ENCODE data around the gene EGLN3.

Gene EGLN3

GRCh38 chr14:33992274-33993007, 41.6 kb upstream of the EGLN3 start:
- Histone ChIP-seq H3K4me3 (ENCODE audit: low read length, poor library complexity, severe bottlenecking) (no peak overlapping the region), H3K9me2 (replicated peaks; ENCODE audit: low read depth, low read length) (no peaks in the 10 kb centered on the region), H3K27me3 (ENCODE audit: insufficient read depth, low read length, poor library complexity, severe bottlenecking) (no peaks in the 10 kb centered on the region), H3K4me2 (ENCODE audit: low read depth, low read length, poor library complexity, severe bottlenecking) (no peak overlapping the region), H3F3A (ENCODE audit: low read depth) (no peaks in the 10 kb centered on the region), H4K20me1 (ENCODE audit: insufficient read depth, low read length, poor library complexity, severe bottlenecking) (no peaks in the 10 kb centered on the region), H3K9me3 (ENCODE audit: insufficient read depth, low read depth, low read length) (no peaks in the 10 kb centered on the region), H3K79me2 (ENCODE audit: insufficient read depth, low read length) (no peaks in the 10 kb centered on the region), H3K9ac (ENCODE audit: low read depth, low read length, poor library complexity, severe bottlenecking) (no peak overlapping the region), H3K4me1 (ENCODE audit: insufficient read depth, low read length, poor library complexity, severe bottlenecking) (no peaks in the 10 kb centered on the region), H2AFZ (ENCODE audit: low read length) (no peak overlapping the region), H3K36me3 (ENCODE audit: insufficient read depth, low read length) (no peaks in the 10 kb centered on the region)
- TF ChIP-seq EZH2phosphoT487 (IDR thresholded peaks at IDR 0.05; ENCODE audit: borderline replicate concordance): no peak
- TF ChIP-seq CTCF (conservative IDR thresholded peaks at IDR 0.05; ENCODE audit: low read length): no peak

GRCh38 chr14:33990790-33991189, 39.9 kb upstream of the EGLN3 start:
- Histone ChIP-seq H3K9ac (ENCODE audit: low read depth, low read length, poor library complexity, severe bottlenecking) (no peak overlapping the region), H3K79me2 (ENCODE audit: insufficient read depth, low read length) (no peaks in the 10 kb centered on the region), H3K4me3 (ENCODE audit: low read length, poor library complexity, severe bottlenecking) (no peak overlapping the region), H2AFZ (ENCODE audit: low read length) (no peak overlapping the region), H3K36me3 (ENCODE audit: insufficient read depth, low read length) (no peaks in the 10 kb centered on the region), H3K4me2 (ENCODE audit: low read depth, low read length, poor library complexity, severe bottlenecking) (no peak overlapping the region), H3K27me3 (ENCODE audit: insufficient read depth, low read length, poor library complexity, severe bottlenecking) (no peaks in the 10 kb centered on the region), H3K9me3 (ENCODE audit: insufficient read depth, low read depth, low read length) (no peaks in the 10 kb centered on the region), H4K20me1 (ENCODE audit: insufficient read depth, low read length, poor library complexity, severe bottlenecking) (no peaks in the 10 kb centered on the region), H3F3A (ENCODE audit: low read depth) (no peaks in the 10 kb centered on the region), H3K4me1 (ENCODE audit: insufficient read depth, low read length, poor library complexity, severe bottlenecking) (no peaks in the 10 kb centered on the region), H3K9me2 (replicated peaks; ENCODE audit: low read depth, low read length) (no peaks in the 10 kb centered on the region)
- TF ChIP-seq EZH2phosphoT487 (IDR thresholded peaks at IDR 0.05; ENCODE audit: borderline replicate concordance) (no peak), CTCF (conservative IDR thresholded peaks at IDR 0.05; ENCODE audit: low read length) (no peak)

GRCh38 chr14:33987565-33988080, 36.7 kb upstream of the EGLN3 start:
- Histone ChIP-seq H3K4me3 (ENCODE audit: low read length, poor library complexity, severe bottlenecking) (no peak overlapping the region), H3K4me2 (ENCODE audit: low read depth, low read length, poor library complexity, severe bottlenecking) (no peak overlapping the region), H3K4me1 (ENCODE audit: insufficient read depth, low read length, poor library complexity, severe bottlenecking) (no peaks in the 10 kb centered on the region), H3K9me3 (ENCODE audit: insufficient read depth, low read depth, low read length) (no peaks in the 10 kb centered on the region), H3K9ac (ENCODE audit: low read depth, low read length, poor library complexity, severe bottlenecking) (no peak overlapping the region), H3K9me2 (replicated peaks; ENCODE audit: low read depth, low read length) (no peaks in the 10 kb centered on the region), H3K27me3 (ENCODE audit: insufficient read depth, low read length, poor library complexity, severe bottlenecking) (no peaks in the 10 kb centered on the region), H3K36me3 (ENCODE audit: insufficient read depth, low read length) (no peaks in the 10 kb centered on the region), H3F3A (ENCODE audit: low read depth) (no peaks in the 10 kb centered on the region), H3K79me2 (ENCODE audit: insufficient read depth, low read length) (no peaks in the 10 kb centered on the region), H2AFZ (ENCODE audit: low read length) (no peak overlapping the region), H4K20me1 (ENCODE audit: insufficient read depth, low read length, poor library complexity, severe bottlenecking) (no peaks in the 10 kb centered on the region)
- TF ChIP-seq EZH2phosphoT487 (IDR thresholded peaks at IDR 0.05; ENCODE audit: borderline replicate concordance): no peak
- TF ChIP-seq CTCF (conservative IDR thresholded peaks at IDR 0.05; ENCODE audit: low read length): no peak
